ENCODE results near the gene UNC5C.

Gene UNC5C

DNA sequence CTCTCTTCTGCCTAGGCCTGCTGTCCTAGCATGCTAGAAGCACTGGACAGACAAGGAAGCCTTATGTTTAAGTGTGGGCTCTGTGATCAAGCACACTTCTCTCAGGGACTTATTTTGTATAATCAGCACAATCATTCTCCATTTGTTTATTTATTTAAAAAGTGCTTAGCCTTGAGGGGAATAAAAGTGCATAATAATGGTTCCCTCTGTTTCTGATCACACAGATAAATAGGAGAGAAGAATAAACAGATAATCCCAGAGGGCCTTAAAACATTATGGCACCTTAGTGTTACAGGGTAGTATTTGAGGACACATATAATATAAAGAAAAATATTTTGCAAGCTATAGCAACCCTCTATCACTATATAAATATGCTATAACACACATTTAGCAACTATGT is 146.5 kb downstream of the UNC5C start:
- no peak for DNase-seq (ENCODE audit: low read depth in 2 of 2)

DNA sequence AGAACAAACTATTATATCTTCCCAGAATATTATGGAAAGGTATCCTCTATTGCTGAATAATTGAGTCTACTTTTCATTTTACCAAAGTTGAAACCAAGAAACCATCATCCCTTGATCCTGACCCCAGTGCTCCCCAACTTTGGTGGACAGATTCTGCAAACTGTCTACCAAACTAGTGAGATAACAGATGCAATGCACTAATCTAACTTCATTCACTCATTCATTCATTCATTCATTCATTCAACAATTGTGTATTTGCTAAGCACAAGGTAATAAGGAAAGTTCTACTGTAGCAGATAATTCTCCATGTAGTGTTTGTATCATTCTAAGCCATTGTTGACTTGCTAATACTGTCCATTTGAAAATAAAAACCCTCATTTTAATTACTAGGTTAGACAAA is 150.6 kb downstream of the UNC5C start:
- DNase-seq (ENCODE audit: low read depth in 2 of 2): no peak

DNA sequence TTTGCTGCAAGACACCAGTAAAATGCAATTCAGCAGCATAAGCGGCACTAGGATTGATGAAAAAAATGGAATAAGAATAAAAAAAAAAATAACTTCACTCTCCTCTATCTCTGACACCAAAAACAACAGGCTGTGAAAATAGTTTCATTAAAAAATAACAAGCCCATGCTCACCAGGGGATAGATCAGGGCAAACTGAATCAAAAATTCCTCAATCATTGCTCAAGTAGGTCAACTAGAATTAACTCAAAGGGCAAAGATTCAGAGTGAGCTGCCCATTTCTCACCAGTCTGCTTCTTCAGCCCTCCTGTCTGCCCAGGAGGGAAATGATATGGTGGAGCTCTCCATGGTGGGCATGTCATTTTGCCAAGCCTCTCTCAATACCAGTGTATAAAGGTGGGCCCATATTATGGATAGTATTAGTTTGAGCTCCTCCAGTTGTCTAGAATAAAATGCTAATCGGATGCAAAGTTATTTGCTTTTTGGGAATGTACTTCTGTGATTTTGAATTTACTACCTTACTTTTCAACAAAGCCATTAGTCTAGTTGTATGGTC is 153.9 kb downstream of the UNC5C start:
- no peak for DNase-seq (ENCODE audit: low read depth in 2 of 2)

DNA sequence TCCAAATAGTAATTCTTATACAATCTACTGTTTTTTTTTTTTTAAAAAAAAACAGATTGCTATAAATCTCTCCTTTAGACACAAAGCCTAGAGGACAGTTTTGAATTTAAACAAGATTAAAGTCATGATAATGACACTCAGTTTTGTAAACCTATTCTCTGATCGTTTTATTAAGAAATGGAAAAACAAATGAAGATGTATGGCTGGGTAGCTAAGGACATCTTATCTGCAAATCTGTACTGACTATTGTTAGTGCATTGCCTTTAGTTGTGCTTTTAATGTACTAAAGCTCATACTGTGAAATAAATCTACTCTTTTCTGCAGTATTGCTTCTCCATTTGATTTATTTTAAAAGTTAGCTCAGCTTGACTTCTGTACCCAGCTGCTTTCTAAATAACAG is 155.0 kb downstream of the UNC5C start:
- no peak for DNase-seq (ENCODE audit: low read depth in 2 of 2)

DNA sequence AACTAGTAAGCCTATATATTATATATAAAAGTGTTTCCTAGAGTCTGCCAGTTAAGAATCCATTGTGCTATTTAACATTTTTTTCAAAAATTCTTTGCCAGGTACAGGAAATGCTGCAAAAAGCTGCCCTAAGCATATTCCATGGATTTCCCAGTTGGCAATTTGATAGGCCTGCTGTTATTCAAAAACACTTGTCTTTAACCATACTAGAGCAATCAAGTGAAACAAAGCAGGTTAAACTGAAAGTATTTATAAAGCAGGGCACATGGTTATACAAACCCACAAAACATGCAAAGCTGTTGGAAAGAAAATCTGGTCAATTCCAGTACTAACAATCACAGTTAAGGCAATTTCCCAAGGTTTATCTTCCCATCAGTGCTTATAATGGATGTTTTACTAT is 159.9 kb downstream of the UNC5C start:
- no peak for DNase-seq (ENCODE audit: low read depth in 2 of 2)

DNA sequence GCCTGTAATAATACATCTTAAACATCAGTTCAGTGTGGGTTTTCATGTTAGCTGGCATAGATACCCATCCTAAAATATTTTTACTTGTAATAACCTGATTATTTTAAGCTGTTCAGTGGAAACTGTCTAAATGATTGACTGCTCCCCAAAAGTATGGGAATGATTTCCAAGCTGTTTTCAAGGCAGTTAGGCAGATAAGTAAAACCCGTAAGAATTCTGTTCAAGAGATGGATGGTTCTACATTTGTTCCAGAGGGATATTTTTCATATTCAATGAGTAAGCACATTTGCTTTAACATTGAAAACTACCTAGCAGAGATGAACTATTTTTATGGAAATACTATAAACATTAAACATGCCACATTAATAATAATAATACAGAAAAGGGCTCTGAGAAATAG is 161.1 kb downstream of the UNC5C start:
- no peak for DNase-seq (ENCODE audit: low read depth in 2 of 2)

DNA sequence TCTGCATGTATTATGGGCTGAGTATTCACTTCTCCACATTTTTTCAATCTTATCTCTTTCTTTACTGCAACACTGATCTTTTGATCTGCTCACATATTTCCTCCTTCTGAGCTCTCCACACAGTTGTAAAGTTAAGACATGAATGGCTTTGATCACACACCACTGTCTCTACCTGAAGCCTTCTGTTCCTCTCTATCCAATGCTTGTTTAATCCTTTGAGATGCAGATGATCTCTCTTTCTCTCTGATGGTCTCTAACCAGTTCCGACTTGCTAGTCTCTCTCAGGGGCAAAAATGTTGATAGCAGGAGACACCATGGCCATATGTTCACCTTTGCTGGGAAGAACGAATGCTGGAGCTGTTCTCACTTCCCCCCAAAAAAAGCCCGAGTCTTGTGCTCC is 162.4 kb downstream of the UNC5C start:
- no peak for DNase-seq (ENCODE audit: low read depth in 2 of 2)

DNA sequence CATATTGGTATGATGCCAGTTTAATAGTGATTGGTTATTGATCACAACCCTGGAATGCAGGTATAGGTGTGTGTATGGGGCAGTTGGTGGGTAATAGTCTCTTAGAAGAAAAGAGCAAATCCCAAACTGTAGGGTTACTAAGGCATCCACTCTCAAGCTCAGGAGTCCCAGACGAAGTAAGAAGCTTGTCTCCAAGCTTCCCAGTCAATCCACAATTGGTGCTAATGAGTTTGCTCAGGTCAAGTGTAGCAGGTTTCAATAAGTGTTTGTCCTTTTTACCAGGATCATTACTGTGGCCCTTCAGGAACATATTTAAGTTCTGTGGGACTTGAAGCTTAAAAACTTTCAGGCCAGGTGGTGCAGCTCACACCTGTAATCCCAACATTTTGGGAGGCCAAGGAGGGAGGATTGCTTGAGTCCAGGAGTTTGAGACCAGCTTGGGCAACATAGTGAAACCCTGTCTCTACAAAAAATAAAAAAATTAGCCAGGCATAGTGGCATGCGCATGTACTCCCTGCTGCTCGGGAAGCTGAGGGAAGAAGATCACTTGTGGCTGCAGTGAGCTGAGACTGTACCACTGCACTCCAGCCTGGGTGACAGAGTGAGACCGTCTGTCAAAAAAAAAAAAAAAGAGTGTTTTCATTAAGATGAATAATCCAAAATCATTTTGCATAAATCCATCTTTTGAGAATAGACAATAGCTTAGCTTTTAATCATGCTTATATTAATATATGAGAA is 166.8 kb downstream of the UNC5C start:
- no peak for DNase-seq (ENCODE audit: low read depth in 2 of 2)

DNA sequence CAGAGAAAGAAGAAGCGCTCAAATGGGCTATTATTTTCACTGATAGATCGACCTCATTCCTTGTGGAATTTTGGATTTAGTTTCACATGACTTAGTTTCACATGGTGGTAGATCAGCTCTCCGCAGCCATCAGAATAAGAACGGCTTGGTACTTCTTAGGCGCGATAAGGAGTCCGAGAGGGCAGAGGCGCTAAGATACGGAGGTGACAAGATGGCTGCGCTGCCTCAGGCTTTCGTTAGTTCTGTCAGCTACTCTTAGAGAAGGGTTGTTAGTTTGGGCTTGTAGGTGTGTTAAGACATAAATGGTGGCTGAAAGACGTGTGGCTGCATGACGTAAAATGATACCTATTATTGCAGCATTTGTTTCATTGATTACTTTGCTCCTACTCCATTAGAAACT is 169.1 kb downstream of the UNC5C start:
- no peak for DNase-seq (ENCODE audit: low read depth in 2 of 2)

DNA sequence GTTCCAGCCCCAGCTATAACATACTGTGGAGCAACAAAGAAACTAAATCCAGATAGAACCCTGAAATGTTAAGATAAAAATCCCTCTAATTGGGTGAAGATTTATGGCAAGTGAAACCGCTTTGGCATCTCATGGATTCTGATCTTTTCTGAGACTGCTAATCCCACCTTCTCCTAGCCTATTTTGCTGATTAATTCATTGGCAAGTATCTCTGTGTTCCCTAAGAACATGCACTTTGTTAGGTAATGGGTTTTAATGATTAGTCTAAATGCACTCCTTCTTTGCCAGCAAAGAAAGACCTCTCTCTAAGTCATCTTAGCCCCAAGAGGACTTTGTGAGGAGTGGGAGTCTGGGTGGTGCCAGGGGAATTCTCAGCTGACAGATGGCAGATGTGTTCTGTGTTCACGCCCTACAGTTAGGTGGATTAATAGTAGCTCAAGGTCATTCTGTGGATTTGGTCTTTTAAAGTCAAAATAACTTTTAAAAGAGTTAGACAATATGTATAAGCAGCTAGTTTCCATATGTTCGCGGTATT is 171.3 kb downstream of the UNC5C start:
- DNase-seq (ENCODE audit: low read depth in 2 of 2): no peak

DNA sequence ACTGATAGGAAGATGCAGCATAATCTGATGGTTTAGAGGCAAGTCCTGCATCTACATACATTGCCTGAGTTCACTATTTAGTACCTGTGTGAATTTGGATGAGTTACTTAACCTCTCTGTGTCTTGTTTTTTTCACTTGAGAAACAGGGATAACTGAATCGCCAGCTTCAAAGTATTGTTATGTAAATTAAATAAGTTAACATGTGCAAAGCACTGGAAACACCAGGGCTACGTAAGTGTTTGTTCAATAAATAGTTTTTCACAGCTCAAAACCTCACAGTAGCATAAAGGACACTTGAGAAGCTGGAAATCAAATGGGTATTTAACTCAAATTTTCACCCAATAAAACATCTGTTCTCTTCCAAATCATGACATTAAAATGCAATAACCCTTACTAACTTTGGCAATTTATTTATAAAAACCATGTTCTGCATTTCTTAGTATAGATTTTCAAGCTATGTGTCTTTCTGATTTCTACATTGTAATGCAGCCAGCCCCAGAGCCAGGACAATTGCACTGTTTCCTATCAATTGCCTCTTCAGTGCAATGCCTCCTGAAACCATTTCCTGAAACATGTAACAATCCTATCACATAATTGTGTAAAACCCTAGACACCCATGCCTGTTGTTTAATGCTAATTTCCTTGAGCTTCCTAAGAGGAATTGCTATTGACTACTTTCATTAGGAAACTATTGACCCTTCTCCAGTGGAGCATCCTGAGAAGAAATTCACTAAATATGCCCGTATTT is 177.1 kb downstream of the UNC5C start:
- DNase-seq (ENCODE audit: low read depth in 2 of 2): no peak

DNA sequence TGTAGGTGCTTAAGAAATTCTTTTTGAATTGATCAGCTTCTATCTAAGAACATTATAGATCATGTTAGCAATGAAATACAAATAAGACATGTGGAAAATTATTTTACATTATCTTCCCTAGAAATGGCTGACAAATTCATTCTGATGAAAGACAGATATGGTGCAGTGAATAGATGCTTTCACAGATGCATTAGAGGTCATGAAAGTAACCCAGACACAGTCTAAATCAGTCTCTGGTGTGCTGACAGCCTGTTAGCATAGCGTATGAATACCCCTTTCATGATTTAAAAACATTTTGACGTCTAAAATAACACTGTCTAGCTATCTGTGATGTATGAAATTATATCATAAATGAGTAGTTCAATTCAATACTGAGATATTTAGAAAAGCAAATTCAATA is 180.9 kb downstream of the UNC5C start:
- DNase-seq (ENCODE audit: low read depth in 2 of 2): no peak

DNA sequence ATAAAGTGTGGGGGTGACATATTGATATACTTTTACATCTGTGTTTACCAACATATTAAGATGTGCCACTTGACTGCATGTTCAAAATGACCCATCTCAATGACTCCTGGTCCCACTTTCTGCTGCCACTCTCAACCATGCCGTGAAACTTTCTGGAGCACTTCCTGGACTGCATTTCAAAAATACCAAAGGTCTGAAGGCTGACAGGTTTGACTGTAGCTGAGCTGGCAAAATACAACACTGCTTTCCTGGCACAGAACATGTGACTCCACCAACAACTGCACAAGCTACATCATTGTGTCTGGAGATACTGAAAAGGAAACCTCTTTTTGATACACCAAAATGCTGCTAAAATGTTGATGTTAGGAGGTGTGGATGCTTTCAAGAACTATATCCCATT is 184.8 kb downstream of the UNC5C start:
- no peak for DNase-seq (ENCODE audit: low read depth in 2 of 2)

DNA sequence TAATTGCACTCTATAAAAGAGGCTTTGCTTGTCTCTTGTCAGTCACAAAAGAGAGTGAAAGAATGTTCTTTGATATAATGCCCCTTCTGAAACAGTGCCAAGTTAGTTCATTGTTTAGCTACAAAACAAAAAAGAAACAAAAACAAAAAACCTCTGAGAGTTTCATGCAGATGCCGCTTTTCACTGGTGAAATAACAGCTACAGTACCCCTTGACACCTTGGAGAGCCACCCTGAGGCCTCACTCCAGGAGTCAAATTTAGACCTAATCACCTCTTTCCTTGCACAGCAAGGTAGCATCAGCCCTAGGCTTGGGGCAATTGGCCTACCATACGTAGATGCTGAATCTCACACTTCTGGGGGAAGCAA is 185.2 kb downstream of the UNC5C start:
- DNase-seq (ENCODE audit: low read depth in 2 of 2): no peak

DNA sequence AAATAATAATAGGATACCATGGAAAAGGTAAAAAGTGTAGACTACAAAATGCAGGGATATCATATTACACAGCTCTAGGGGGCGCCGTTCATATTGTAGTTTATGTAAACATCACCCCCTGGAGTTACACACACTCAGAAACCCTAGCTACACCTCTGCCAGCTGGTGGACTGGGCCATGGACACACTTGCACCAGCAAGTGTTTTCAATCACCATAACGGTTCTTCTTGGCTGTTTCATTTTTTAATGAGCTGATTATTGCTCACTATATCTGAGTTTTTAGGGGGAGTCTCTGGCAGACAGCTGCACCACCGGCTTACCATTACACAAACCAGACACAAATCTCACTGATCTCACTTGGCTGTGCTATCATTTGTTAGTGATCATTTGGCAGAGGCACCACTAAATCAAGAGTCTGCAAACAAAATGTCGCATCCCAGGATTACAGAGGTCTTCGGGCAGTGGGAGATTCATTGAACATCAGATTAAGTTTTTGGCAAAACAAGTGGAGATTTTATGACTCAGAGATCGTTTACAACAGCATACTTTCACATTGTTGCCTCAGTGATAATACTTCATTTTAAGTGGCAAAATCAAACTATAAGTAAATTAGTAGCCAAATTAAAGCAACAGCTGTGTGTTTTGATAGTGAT is 185.7 kb downstream of the UNC5C start:
- no peak for DNase-seq (ENCODE audit: low read depth in 2 of 2)

DNA sequence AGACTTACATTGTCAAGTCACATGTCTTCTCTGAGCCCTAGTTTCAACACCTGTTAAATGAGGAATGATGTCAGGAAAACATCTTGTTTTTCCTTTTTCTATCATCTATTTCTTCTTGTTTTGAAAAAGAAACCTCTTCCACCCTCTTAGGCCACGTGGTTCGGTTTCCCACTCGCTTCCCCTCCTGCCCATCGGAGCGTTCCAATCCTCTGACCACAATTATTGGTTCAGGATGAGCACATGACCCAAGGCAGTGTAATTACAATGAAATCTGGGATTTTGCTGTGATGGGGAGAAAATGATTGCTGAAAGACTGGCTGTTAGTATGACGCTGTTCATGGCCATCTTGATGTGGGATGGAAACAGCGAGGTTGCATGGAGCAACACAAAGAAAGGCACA is 186.7 kb downstream of the UNC5C start:
- DNase-seq (ENCODE audit: low read depth in 2 of 2): no peak

DNA sequence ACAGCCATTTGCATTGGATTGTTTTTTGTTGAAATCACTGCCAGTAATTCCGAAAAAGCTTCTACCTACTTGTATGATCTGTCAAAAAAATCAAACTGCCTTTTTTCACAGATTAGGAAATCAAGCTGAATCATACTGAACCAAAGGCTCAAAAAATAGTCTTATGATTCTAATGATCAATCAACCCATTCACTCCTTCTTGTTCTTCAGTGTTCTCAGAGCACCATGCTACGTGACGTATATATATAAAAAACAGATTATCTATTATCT is 187.1 kb downstream of the UNC5C start:
- DNase-seq (ENCODE audit: low read depth in 2 of 2): no peak

DNA sequence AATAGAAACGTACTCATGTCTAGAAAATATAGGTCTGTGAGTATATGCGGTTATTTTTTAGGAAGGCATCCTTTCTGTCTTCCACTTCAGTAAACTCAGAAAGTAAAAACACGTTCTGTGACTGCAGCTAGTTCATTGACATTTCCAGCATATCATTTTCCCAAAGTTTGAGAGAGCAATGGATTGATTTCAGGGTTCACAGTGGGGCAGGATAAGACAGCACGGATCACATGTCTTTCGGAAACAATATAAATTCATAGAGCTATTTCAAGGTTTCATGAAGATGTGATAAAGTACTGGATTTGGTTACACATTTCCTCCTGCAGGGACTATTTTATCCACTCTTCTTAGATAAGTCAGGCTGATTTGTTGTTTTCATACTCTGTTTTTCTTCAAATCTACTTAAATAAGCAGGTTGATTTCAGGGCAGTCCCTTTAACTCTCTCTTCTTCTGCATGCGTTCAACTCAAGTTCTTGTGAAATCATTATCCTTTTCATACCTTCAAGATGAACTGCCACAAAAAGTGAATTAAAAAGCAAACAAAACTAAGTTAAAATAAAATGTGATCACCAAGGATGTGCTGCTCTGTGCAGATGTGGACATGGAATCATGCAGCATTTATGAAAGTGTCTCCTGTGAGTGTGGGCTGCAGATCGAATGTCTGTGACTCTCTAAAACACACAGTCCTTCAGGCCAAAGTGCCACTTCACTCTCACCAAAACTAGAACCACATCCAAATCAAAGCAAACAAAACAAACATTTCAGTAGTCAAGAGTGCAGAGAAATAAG is 187.7 kb downstream of the UNC5C start:
- no peak for DNase-seq (ENCODE audit: low read depth in 2 of 2)

DNA sequence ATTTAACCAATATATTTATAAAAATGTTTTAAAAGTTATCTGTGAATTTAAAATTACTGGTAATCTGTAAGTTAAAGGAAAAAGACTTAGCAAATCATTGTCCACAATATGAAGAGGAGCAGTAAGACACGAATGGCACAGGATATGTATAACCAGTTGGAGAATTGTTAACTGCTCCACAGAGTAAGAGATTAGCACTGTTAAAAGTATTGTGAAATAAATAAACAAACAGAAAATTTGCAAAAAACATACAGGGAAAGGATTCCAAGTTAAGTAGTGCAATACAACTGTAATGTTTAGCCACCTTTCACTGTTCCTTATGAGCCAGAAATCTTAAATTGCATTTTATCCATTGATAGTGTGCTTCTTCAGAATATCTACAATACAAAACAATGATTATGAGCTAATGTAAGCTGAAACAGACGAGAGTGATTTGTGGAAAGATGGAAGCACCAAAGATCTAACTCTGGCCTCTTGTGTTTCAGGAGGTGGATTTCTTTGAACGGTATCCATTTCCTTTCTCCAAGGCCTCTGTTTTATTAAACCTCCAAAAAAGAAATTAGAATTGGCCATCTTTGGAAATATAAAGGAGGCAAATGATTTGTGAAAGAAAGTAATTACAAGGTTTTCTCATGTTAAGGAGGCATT is 188.4 kb downstream of the UNC5C start:
- no peak for DNase-seq (ENCODE audit: low read depth in 2 of 2)

DNA sequence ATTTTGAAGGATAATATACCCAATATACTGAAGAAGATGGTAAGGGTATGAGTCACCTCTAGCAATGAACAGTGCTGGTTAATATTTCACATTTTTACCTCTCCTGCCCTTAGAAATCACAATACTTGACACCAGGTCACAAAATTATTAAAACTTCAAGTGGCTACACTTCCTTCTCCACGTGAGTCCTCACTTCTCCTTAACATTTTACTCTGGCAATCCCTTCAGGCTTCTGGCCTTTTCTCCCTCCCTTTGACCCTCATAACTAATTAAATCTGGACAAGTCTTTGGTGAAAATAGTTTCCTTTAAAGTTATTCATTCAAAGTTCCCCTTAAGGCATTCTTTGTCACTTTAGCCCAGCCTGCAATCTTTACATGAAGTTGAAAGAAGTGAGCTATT is 190.4 kb downstream of the UNC5C start:
- DNase-seq (ENCODE audit: low read depth in 2 of 2): no peak

DNA sequence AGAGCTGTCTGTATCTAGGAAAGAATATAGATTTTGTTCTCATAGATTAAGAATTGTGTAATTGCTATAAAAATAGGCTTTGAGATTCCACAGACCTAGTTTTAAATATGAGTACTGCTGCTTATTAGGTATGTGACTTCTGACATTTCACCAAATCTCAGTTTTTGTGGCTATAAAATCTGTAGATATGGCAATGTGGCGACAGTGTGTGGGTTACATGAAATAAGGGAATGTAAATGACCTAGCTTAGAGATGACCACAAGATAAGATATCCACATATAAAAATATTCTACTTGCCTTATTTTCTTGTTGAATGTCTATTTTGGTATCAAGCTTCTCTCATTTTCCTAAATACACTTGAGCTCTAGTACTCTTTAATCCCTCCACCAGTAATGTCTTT is 193.8 kb downstream of the UNC5C start:
- no peak for DNase-seq (ENCODE audit: low read depth in 2 of 2)

DNA sequence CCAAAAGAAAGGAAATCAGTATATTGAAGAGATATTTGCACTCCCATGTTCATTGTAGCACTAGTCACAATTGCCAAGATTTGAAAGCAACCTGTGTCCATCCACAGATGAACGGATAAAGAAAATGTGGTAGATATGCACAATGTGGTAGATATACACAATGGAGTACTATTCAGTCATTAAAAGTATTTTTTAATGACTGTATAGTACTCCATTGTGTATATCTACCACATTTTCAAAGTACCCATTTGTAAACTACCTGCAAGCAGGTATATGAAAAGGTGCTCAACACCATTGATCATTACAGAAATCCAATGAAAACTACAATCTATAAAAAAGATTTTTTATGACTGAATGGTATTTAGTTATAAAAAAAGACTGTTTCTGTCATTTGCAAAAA is 200.4 kb downstream of the UNC5C start:
- DNase-seq (ENCODE audit: low read depth in 2 of 2): no peak

All from activated CD4-positive, alpha-beta T cell treated with anti-CD3 and anti-CD28 coated beads for 24 hours (primary cell).